NCI-H2171 treated with DMSO at 0.1 percent for 48 hours (cell line): ENCODE data around the gene PIK3R5.

ENCODE experiments used
- DNase-seq: peaks from one replicate; lab custom pipeline; 2025; lab: John Stamatoyannopoulos, UW

PIK3R5 gene

DNA sequence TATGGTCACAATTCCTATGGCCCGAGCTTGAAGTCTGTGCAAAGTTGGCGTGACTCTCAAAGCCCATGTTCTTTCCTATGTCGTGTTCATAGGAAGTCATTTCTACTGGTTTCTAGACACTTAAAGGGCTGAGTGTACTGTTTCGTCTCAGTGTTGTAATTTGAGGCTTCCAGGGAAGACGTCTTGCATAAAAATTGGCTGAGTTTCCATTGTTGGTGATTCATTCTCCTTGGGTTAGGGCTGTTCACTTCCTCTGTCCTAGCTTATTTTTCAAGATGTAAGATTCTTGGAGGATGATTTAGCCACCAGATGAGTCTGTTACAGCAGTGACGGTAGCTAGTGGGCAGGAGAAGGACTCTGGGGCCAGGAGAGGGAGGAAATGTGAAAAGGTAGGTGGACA, 43.1 kb downstream of the PIK3R5 start:
- no peak for DNase-seq

DNA sequence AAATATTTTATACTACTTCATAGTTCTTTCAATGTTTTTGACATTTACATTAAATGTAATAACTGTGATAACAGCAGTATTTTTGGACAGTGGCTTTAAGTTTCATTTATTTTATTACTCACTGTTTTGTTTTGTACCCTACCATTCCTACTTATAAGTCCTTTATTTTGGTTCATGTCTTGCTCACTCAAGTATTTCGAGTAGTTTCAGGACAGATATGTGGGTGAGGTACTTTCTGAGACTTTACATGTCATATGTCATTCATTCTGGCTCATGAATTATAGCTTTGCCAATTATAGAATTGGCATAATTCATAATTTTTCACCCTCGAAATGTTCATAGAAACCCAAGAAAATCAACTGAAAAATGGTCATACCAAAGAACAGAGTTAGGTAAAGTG, 44.4 kb downstream of the PIK3R5 start:
- DNase-seq = no peak

DNA sequence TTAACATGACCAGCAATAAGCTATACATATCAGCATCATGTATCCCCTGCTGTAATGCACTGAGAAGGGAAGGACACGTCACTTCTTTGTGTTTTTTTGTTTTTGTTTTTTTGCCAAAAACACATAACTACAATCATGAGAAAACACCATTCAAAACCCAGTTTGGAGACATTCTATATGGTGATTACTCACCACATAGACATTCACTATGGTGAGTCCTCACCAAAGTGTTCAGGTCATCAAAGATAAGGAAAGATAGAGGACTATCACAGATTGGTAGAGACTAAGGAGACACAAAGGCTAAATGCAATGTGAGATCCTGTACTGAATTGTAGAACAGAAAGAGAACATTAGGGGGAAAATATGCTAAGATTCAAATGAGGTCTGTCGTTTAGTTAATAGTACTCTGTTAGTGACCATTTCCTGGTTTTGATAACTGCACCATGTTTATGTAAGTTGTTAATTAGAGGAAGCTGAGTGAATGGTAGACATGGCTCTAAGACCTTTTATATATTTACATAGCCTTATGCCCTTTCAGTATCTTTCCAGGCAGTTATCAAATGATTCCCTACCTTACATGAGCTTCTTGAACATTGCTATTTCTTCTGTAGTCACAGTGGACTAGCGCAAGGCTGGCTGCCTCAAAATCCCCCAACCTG, 46.6 kb downstream of the PIK3R5 start:
- no peak for DNase-seq

DNA sequence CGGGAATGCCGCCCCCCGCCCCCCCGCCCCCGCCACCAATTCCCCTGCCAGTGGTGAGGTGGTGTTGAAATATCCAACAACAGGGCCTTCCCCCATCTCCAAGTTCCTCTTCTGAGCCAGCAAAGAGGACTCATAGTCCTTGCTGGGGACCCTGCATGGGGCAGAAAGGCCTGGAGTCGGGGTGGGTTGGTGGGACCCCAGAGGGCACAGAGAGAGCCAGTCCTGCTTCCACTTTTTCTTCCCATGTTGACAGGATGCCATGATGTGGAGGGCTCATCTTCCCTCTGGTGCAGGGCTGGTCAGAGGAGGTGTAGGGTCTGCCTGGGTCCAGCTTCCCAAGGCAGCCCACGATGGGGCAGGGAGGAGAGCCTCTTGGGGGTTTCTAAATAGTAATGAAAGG, 49.0 kb downstream of the PIK3R5 start:
- no peak for DNase-seq

DNA sequence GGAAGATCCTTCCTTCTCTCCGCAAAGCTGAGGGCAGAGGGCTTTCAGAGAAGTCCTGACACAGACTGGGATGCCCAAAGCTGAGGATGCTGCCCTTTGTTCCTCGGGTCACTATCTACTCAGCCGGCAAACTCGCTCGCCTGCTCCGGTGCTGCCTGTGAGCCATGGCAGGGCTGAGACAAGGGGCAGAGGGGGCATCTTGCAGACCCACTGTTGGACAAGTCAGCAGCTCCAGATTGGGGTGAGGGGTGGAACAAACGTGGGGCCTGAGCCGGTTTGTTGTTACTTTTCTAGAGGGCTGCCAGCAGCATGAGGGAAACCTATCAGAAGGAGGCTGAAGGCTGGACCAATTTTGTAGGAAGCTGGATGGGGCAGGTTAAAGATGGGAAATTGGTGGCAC, 51.0 kb downstream of the PIK3R5 start:
- no peak for DNase-seq

DNA sequence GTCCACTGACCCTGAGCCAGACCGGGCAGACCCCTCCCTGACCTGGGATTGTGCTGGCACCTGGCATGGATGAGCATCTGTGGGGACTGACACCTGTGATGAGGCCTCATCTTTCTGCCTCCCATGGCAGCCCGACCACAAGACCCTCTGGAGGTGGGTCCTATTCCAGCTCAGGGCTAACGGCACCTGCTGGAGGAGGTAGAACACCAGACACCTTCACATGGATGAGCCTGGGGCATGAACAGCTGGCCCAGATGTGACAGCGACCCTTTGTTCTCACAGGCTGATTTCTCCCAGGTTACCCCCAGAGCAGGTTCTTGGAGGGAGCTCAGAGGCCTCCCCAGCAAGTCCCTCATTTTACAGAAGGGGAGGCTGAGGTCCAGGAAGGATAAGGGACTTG, 51.6 kb downstream of the PIK3R5 start:
- no peak for DNase-seq

DNA sequence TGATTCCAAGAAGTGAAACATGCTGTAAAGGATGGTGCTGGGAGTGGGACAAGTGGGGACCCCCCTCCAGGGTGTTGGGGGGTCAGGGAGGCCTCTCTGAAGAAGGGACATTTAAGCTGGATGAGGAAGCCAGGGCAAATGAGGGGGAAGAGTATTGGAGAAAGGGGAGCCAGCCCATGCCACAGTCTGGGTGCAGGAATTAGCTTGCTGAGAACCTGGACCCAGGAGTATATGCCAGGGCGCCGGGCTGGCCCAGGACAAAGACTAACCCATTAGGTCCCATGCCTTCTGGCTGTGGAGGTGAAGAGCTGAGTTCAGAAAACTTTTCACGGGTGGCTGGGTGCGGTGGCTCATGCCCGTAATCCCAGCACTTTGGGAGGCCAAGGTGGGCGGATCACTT, 52.4 kb downstream of the PIK3R5 start:
- DNase-seq = no peak

DNA sequence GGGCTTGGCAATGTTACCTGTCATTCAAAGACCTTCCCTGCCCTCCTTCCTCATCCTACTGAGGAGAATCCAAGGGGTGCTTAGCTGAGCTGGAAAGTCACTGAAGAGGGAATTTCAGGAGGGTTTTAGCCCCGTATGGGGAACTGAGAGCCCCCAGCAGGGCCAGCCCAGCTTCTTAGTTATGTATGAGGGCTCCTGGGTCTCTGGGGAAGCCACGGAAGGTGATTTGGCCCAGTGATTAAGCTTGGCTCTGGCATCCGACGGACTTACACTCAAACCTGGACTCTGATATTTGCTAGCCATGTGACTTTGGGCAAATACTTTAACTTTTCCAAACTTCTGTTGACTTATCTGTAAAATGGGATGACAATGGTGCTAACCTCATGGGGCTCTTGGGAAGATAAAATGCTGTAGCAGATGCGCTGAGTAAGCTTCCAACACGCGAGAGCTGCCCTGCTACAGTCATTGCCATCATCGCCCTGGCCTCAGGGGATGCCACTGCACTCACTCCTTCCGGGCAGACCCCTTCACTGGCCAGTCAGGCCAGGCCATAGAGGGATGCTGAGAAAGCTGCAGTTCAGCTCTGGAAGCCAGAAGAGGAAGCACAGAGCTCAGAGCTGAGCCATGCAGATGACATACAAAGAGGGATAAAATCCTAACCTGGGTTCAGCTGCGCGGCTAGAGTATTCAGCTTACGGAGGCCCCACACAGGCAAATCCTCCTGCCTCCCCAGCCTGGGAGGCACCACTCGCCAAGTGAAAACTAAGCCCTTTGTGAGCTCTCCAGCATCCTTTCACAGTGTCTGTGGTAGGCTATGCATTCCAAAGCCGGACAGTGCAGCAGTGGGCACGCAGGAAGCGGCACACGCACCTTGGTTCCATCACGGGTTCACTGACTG, 53.2 kb downstream of the PIK3R5 start:
- DNase-seq = no peak

DNA sequence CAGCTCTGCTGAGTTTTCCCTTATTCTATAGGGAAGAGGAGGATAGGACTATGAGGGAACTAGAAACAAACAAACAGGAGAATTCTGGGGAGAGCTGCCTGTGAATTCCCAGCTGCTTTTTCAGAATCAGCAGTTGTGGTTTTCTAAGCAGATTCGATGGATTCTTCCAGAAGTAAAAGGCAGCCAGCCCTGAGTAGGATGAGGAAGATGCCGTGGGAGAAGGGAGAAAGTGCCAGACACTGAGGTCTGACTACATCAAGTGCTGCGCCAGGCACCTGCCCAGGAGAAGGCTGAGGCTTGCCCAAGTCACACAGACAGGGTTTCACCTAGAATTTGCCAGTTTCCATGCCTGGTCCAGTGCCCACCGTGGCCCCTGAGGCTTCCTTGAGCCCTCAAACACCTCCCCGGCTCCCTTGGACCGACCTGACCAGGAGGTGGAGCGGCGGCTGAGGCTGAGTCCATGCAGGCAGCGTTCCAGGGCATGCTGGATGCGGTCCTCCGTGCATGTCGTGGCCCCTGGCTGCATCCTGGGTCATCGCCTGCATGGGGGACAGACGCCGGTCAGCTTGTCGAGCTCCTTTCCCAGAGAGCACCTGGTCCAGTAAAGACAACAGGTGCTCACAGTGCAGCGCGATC, 54.4 kb downstream of the PIK3R5 start:
- no peak for DNase-seq

DNA sequence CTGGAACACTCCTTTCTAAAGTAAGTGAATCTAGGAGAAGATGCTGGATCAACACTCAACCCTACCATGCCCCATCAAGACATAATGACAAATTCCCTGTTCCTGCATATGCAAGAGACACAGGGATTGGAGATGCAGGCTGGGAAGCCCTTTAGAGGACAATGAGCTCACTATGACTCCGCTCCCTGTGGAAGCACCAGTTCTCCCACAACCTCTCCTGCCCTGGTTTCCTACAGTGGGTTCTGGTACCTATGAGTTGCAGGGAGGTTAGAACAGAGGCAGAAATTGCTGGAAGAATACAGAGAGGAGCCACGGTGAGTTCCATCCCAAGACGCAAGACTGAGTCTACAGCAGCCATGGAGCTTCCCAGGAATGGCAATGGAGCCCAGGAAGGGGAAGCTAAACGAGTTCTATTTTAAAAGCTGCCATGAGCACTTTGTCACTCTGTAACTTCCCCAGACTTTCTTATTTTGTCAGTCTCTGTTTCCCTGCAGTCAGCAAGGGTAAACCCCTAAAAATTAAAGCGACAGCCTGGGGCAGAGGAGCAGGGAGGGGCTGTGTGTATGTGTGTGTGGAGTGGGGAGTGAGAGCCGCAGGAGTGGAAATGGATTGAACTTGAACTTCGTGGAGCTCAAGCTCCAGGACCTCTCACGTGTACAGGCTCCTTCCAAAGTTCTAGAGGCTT, 55.8 kb downstream of the PIK3R5 start:
- DNase-seq = no peak

DNA sequence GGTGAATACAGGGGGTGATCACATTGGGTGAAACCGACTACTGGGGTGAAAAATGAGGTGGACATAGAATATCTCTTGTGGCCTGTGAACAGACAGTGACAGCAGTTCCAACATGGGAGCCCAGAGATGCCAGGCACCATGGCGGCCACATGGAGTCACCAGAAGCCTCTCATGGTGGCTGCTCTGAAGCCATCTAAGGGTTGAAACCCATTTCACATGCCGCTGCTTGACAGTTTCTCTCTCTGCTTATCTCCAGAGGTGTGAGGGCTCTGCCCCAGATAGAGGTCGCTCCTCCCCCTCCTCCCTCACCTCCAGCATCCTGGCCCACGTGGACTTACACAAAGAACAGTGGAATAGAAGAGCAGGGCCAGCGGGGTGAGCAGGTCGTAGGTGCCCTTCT, 60.2 kb downstream of the PIK3R5 start:
- no peak for DNase-seq

DNA sequence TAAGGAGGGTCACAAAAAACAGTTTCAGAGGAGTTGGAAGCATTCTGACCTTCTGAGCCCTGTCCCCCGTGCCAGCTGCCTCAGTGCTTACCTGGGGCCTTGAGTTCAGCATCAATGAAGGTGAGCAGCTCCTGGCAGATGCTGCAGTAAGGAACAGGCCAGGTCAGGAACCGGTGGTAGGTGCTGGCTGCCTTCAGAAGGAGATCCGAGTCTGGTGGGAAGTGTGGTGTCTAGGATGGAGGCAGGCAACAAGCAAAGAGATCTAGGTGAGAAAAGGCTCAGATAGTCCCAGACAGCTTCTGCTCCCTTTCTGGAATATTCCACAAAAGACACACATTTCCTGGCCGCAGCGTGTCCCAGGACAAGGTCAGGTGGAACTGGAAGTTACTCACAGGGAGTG, 60.8 kb downstream of the PIK3R5 start:
- no peak for DNase-seq

DNA sequence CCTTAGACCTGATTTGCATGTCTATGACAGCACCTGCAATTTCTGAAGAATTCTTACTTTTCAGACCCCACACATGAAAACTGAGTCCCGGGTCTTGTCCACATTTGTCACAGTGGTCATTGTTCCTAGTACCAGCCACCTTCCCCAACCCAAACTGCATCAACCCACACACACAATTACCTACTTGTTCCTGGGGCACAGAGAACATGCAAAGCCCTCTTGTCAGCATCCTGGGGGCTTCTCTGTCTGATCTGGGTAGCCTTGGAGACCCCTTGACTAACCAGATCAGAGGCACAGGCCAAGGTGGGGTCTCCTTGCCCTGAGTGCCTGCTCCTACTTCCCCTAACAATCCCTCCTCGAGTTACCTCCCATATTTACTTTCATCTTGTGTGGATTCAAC, 61.3 kb downstream of the PIK3R5 start:
- DNase-seq = no peak

DNA sequence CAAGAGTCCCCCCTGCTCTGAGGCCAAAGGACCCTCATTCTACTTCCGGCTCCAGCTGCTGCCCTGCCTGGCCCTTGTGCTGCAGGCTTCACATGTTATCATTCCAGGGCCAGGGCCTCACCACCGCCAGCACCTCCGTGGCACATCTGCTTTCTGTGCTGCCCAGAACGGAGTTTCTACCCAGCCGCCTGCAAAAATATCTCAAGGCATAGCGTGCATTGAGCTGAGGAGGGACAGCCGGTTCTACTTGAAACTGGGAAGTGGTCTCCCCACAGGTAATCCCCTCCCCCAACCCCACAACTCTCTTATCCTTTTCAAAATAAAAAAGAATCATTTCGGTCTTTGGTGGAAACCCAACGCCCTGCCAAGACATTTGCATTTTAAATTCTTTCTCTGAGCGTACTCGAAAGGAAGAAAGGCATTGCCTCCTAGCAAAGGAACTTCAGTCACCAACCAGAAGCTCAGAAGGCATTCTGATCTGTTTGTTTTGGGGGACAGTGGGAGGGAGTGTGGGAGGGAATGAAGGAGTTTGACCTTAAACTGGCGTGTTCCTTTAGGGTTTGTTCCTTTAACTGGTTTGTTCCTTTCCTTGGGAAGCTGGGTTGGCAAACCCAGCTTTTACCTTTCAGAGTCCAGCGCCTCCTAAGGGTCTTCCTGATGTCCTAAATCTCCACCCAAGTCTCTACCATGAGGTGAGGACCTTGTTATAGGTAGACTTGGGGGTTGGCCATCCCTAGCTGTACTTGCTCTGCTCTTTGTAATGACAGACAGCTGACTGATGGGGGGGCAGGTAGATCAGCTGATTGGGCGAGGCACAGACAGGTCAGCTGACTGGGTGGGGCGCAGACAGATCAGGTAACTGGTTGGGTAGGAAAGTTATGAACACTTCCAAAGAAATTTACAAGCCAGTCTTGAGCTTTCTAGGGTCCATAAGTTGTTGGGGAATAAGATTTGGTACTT, 64.6 kb downstream of the PIK3R5 start:
- DNase-seq = no peak

DNA sequence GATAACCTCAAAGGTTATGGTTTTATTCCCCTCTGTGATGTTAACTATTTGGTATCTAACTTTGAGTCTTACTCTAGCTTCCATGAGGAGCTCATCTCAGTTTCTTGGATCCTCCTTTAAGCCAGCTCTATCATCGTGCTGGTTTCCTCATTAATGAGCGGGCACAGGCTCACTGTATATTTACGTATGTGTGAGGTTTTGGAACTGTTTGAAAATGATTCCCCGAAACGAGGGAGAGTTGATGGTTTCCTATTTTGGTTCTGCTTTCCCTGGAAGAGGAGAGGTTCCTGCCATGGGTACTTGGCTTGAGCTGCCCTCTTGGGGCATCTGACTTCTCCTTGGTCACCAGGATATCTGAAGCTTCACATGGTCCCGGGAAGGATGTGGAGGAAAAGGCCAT, 65.3 kb downstream of the PIK3R5 start:
- no peak for DNase-seq

DNA sequence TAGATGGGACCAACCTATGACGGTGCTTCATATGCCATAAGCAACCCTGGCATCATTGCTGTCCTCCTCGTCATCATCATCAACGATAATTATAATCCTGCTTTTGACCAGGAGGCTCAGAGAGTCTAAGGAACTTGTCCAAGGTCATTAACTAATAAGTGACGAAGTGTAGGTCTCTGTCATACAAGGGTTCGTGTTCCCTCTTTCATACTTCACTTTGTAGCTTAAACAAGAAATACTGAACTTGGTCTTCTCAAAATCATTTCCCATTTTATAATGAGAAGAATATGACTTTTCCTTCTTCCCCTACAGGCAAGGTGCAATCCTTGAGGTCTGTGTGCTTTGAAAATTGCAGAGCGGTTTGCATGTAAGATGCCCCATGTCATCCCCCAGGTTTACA, 66.9 kb downstream of the PIK3R5 start:
- DNase-seq = no peak

DNA sequence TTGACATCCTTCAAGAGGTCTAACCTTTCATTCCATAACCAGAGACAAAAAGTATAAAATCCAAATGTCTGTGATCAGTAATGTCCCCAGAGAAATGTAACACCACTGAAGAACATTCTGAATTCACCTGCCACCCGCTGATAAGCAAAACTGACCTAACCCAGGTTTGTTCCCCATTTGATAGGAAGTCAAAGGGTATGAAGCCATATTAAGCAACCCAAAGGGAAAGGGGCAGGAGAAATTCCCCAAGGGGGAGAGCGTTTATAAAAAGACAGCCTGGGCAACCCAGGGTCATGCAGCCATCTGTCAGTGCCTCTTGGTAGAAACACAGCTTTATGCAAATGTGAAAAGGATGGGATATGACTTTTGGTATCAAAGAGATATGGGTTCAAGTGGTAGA, 67.4 kb downstream of the PIK3R5 start:
- DNase-seq = no peak

DNA sequence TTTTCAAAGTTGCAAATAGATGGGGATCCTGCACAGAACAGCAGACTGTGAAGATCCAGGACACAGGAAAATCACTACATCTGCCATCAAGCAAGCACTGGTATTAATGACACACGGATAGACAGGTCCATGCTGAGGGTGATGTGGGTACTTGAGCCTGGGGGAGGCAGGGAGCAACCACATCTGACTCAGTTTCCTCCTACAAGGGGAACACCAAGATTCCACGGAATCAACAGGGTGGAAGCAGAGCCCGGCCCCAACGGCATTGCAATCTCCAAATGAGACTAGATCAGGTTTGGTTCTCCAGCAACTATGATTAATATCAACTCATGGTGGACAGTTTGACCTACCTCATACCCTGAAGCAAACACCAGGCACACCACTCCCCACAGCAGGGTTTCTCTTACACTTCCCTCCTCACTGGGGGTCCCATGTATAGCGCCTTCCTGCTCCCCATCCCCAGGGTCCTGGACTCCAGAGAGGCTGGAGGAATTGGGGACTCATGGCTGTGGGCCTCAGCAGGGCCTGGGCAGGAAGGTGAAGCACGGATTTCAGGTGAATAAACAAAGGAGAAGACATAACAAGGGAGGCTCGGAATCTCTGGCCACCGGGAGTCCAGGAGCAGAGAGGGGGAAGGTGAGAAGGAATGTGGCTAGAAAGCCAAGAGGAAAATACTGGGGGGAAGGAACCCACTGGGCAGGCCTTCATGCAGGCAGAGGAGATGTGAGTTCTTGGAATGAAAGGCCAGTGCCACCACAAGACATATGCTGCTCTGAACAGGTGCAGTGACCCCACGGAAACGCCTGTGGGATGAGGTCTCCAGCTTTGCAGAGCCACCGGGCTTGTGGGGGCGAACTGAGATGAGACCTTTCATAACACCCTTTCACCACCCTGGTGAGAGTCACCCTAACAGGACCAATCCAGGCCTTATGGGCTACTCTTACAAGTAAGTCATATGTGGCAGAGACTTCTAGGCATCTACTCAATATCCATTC, 68.6 kb downstream of the PIK3R5 start:
- DNase-seq = no peak

DNA sequence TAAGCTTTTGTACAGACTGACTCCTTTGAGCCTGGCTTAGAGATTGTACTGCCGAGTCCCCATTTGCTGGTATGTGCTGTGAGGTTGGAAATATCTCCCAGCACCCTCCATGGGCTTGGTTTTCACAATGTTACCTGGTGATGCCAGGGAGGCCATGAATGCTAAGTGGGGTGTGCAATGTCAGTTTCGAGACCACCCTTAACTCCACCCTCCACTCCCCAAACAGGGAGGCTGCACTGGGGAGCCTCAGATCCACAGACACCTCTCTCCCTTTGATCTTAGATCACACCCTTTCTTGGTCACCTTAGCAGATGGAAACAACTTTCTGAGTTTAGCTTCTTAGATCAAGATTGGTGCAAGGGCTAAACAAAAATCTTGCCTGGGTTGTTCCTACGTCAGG, 69.4 kb downstream of the PIK3R5 start:
- DNase-seq = no peak
